Gastrocnemius medialis (tissue), 4 donors: ENCODE results near the gene ASPG.

Experiments used
- POLR2A ChIP-seq, 2 donors: fragments of 450-650 bp; IDR thresholded peaks; one replicate each; pipeline ENCODE4 v1.6.1; 2017; ENCODE audit warnings: antibody characterized with exemption in 2 of 2, mild to moderate bottlenecking in 2 of 2, moderate library complexity in 2 of 2
- TF ChIP-seq, protein P1 (sequence below), 5 experiments: fragments of 450-650 bp in 3 of 5; fragments of 200-600 bp in 2 of 5; sonication (generic) in 2 of 5; IDR thresholded peaks in 4 of 5; conservative IDR thresholded peaks in 1 of 5; 1 replicate in 4 of 5; 2 replicates in 1 of 5; pipeline ENCODE4 v1.5.1; 2016 to 2019; ENCODE audit warnings: antibody characterized with exemption in 5 of 5, mild to moderate bottlenecking in 3 of 5, moderate library complexity in 3 of 5

DNA sequence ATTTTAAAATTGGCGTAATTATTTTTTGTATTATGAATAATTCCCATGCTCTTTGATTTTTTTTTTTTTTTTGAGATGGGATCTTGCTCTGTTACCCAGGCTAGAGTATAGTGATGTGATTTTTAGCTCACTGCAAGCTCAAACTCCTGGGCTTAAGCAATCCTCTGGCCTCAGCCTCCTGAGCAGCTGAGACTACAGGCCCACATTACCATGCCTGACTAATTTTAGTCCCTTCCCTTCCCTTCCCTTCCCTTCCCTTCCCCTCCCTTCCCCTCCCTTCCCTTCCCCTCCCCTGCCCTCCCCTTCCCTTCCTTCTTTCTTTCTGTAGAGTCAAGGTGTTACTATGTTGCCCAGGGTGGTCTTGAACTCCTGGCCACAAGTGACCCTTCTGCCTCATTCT is 43.5 kb downstream of the ASPG start:
- TF ChIP-seq, protein P1, sequence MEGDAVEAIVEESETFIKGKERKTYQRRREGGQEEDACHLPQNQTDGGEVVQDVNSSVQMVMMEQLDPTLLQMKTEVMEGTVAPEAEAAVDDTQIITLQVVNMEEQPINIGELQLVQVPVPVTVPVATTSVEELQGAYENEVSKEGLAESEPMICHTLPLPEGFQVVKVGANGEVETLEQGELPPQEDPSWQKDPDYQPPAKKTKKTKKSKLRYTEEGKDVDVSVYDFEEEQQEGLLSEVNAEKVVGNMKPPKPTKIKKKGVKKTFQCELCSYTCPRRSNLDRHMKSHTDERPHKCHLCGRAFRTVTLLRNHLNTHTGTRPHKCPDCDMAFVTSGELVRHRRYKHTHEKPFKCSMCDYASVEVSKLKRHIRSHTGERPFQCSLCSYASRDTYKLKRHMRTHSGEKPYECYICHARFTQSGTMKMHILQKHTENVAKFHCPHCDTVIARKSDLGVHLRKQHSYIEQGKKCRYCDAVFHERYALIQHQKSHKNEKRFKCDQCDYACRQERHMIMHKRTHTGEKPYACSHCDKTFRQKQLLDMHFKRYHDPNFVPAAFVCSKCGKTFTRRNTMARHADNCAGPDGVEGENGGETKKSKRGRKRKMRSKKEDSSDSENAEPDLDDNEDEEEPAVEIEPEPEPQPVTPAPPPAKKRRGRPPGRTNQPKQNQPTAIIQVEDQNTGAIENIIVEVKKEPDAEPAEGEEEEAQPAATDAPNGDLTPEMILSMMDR (IDR thresholded peaks at IDR 0.05 in 4 of 5, conservative IDR thresholded peaks at IDR 0.05 in 1 of 5) = no peak
- no peak for TF ChIP-seq POLR2A (IDR thresholded peaks at IDR 0.05)
